Kidney (tissue), 14 donors: ENCODE results near the gene AEBP1. TPM values are rescaled to one million over a fixed set of nuclear protein-coding genes. Genes with fewer than 3 reads are reported as not detected.

ENCODE experiments used
- DNase-seq, 5 donors: peaks; one replicate each; pipeline ENCODE4 v3.0.0-alpha.2; 2013 to 2020
- FAIRE-seq: peaks from 2 replicates; lab custom pipeline; 2012; peaks lifted over from hg19 to GRCh38; lab: Jason Lieb, UNC
- H3K27ac ChIP-seq, 2 donors: one replicate each; pipeline ENCODE4 v1.7.0; 2013; ENCODE audit warnings: low read depth in 2 of 2, low read length in 2 of 2, inconsistent platforms in 1 of 2
- H3K27me3 ChIP-seq: one replicate; pipeline ENCODE4 v1.7.1; 2013; ENCODE audit warnings: low read length, inconsistent platforms; ENCODE audit not compliant: control insufficient read depth, insufficient read depth
- H3K36me3 ChIP-seq, 3 donors: one replicate each; pipeline versions ENCODE4 v1.7.0 to v1.7.1; 2013; ENCODE audit warnings: low read length in 3 of 3, control low read depth in 1 of 3, inconsistent platforms in 1 of 3; ENCODE audit not compliant: insufficient read depth in 3 of 3, control insufficient read depth in 2 of 3
- H3K4me1 ChIP-seq, 3 donors: one replicate each; pipeline versions ENCODE4 v1.7.0 to v1.7.1; 2013; ENCODE audit warnings: low read length in 3 of 3, inconsistent platforms in 1 of 3, low read depth in 1 of 3; ENCODE audit not compliant: control insufficient read depth in 2 of 3, insufficient read depth in 2 of 3
- H3K4me3 ChIP-seq, 3 donors: one replicate each; pipeline versions ENCODE4 v1.7.0 to v1.8.1; 2013; ENCODE audit warnings: low read length in 3 of 3, control low read depth in 1 of 3, inconsistent platforms in 1 of 3
- H3K9ac ChIP-seq, 3 donors: one replicate each; pipeline versions ENCODE4 v1.7.0 to v1.7.1; 2013; ENCODE audit warnings: low read length in 3 of 3, control low read depth in 1 of 3, inconsistent platforms in 1 of 3
- H3K9me3 ChIP-seq, 3 donors: one replicate each; pipeline versions ENCODE4 v1.7.0 to v1.7.1; 2013; ENCODE audit warnings: low read length in 3 of 3, control low read depth in 1 of 3, inconsistent platforms in 1 of 3; ENCODE audit not compliant: control insufficient read depth in 2 of 3, insufficient read depth in 1 of 3
- CTCF ChIP-seq: IDR thresholded peaks from 3 replicates; pipeline ENCODE4 v1.5.1; 2012; ENCODE audit warnings: mild to moderate bottlenecking, moderate library complexity, borderline replicate concordance; ENCODE audit not compliant: insufficient read depth; ENCODE audit errors: extremely low read depth
- intact Hi-C: fragments of 100-400 bp; cut with DNase I; formaldehyde crosslinking; loops from one replicate; pipeline ENCODE4 v1.11.1; 2022
- polyA plus RNA-seq: library from polyadenylated mRNA; stranded (reverse); fragments of 350-450 nt; fragmentation: Illumina TruSeq; extraction: RNeasy Lipid Tissue Mini Kit (QIAGEN cat#74804); gene quantifications from one replicate; pipeline ENCODE4 v1.2.3, GENCODE V29; 2014; ENCODE audit warnings: low read depth, low replicate concordance; ENCODE audit not compliant: insufficient read depth
- total RNA-seq: library from RNA; stranded (reverse); fragmentation: NEBNext Ultra II Directional; extraction: Animal tissue kit (Norgen Biotek cat#: 25700); gene quantifications from one replicate; pipeline ENCODE4 v1.2.1, GENCODE V29; 2021
- donor health status: control.
- donor health status: control.
- donor health status: control.
- donor health status: control.
- donor health status: control.
- donor health status: DM: yes; HTN: yes; CAD: no.
- donor health status: Normal renal cell carcinoma (clear cell type).

AEBP1 gene
- total and polyA plus RNA-seq, 2 donors from 2014 or later: 89.4 to 164 TPM

GRCh38 chr7:44116789-44117666 is 12.9 kb downstream of the AEBP1 start:
- H3K4me3 ChIP-seq: no peak overlapping the region
- no peak for TF ChIP-seq CTCF
- H3K9me3 ChIP-seq: no peaks in the 10 kb centered on the region
- H3K27ac ChIP-seq: no peak overlapping the region
- FAIRE-seq: no peak
- H3K27me3 ChIP-seq: no peaks in the 10 kb centered on the region
- intact Hi-C loops: no loop called here
- H3K9ac ChIP-seq: no peak overlapping the region
- peak in 1 of 5 donors; percentile 24 for DNase-seq
- no peaks in the 10 kb centered on the region for H3K4me1 ChIP-seq
- H3K36me3 ChIP-seq: peaks cover 0 to 6% (median 4%) of the 10 kb centered on the region in 3 donors

- Histone ChIP-seq H3K27me3 (no peaks in the 10 kb centered on the region), H3K4me1 (peaks cover 0 to 4% (median 4%) of the 10 kb centered on the region in 3 donors), H3K9ac (no peak overlapping the region), H3K4me3 (no peak overlapping the region), H3K36me3 (peaks cover 0 to 6% (median 4%) of the 10 kb centered on the region in 3 donors), H3K9me3 (no peaks in the 10 kb centered on the region), H3K27ac (no peak overlapping the region)
- intact Hi-C loops: no loop called here
- peak in 1 of 5 donors; percentile 63 for DNase-seq
- FAIRE-seq: no peak
- no peak for TF ChIP-seq CTCF
These were observed 13.8 kb downstream of the AEBP1 start for GRCh38 chr7:44117801-44118429.

GRCh38 chr7:44119829-44120380 is 15.8 kb downstream of the AEBP1 start:
- H3K4me3 ChIP-seq: no peak overlapping the region
- DNase-seq (peak in 1 of 5 donors; percentile 24), FAIRE-seq (no peak)
- H3K27me3 ChIP-seq: no peaks in the 10 kb centered on the region
- intact Hi-C loops: no loop called here
- no peak overlapping the region for H3K9ac ChIP-seq
- peaks cover 0 to 7% (median 4%) of the 10 kb centered on the region in 3 donors for H3K4me1 ChIP-seq
- TF ChIP-seq CTCF: no peak
- H3K9me3 ChIP-seq: no peaks in the 10 kb centered on the region
- peaks cover 0 to 6% (median 4%) of the 10 kb centered on the region in 3 donors for H3K36me3 ChIP-seq
- H3K27ac ChIP-seq: no peak overlapping the region
